GM18498 (cell line): Measurements from ENCODE around the gene FADS6.

ENCODE experiments used
- ATAC-seq: cut with Tn5 transposase; IDR thresholded peaks from one replicate; pipeline ENCODE4 v1.9.1; 2021; ENCODE audit warnings: mild to moderate bottlenecking, moderate library complexity; ENCODE audit not compliant: unreplicated experiment

FADS6 gene

GRCh38 chr17:74833501-74834377, 59.7 kb downstream of the FADS6 start:
- no peak for ATAC-seq

DNA sequence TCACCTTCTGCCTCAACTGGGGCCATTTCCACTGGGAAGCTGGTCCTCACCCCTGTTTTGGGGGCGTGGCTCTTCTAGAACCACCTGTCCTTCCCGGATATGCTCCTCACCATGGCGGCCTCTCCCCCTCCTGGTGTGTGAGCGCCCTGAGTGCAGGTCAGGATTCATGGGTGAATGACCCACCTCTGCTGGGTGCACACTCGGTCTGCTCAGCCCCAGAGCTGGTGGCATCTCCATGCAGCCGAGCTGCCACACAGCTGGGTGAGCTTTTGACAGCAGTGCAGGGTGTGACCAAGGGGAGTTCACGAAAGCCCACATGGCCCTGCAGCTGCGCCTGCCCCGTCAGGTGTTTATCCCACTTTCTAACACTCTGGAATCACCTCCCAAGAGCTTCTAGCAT, 61.0 kb downstream of the FADS6 start:
- ATAC-seq = no peak

- no peak for ATAC-seq
Measured at GRCh38 chr17:74831444-74832146, 61.8 kb downstream of the FADS6 start.

- no peak for ATAC-seq
Measured at GRCh38 chr17:74830861-74831260, 62.6 kb downstream of the FADS6 start.

DNA sequence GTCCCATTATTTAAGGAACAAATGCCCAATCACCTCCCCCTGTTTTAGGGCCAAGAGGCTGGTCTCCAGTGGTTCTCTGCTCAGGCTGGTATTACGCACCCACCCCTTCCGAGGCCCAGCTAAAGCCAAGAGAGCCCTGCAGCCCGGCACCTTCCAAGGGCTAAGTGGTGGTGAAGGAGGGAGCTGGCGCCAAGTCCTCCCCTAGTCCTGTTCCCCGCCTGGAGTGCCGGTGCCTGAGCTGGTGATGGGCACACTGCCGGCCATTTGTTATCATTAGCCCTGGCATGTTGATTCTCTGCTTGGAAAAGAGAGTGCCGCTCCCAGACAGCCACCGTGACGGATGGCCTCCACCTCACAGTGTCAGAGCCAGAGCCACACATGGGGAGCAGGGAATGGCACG, 65.6 kb downstream of the FADS6 start:
- no peak for ATAC-seq
